H1 (cell line): ENCODE data around the gene TMEM178B. TPM values are rescaled to one million over a fixed set of nuclear protein-coding genes. Genes with fewer than 3 reads are reported as not detected.

Source experiments
- CTCF ChIA-PET: fragments of 300-600 bp; sonication (Branson Sonifier 250); formaldehyde crosslinking; loops from one replicate; lab custom pipeline; 2021; ENCODE audit not compliant: partially characterized antibody; lab: Charles Lee
- POLR2A ChIA-PET: fragments of 300-600 bp; sonication (Branson Sonifier 250); formaldehyde crosslinking; loops from one replicate; lab custom pipeline; 2021; ENCODE audit warnings: inconsistent platforms; ENCODE audit not compliant: partially characterized antibody; lab: Charles Lee
- DNase-seq, 2 experiments: peaks; one replicate each; pipeline versions ENCODE4 v3.0.0 to v3.0.0-alpha.2; 2010 to 2022; ENCODE audit warnings: low spot score in 2 of 2, low read depth in 1 of 2, mixed read lengths in 1 of 2
- FAIRE-seq: peaks from 2 replicates; lab custom pipeline; 2011; peaks lifted over from hg19 to GRCh38; lab: Jason Lieb, UNC
- H2AFZ ChIP-seq: 2 replicates; pipeline ENCODE4 v1.8.1; 2012; ENCODE audit warnings: low read length, inconsistent platforms
- H2AK5ac ChIP-seq: 2 replicates; pipeline ENCODE4 v1.6.1; 2013; ENCODE audit warnings: low read depth, low read length
- H2BK120ac ChIP-seq: replicated peaks from 2 replicates; pipeline ENCODE3; 2013; ENCODE audit warnings: low read depth, low read length, inconsistent platforms
- H2BK12ac ChIP-seq: 2 replicates; pipeline ENCODE4 v1.6.1; 2013; ENCODE audit warnings: low read depth, low read length
- H2BK15ac ChIP-seq: 2 replicates; pipeline ENCODE4 v1.6.1; 2013; ENCODE audit warnings: low read length
- H2BK20ac ChIP-seq: 2 replicates; pipeline ENCODE4 v1.6.1; 2013; ENCODE audit warnings: low read length
- H2BK5ac ChIP-seq: 2 replicates; pipeline ENCODE4 v1.6.1; 2013; ENCODE audit warnings: low read depth, low read length
- H3K14ac ChIP-seq: 2 replicates; pipeline ENCODE4 v1.6.1; 2013; ENCODE audit warnings: inconsistent platforms; ENCODE audit not compliant: insufficient read length
- H3K18ac ChIP-seq: 2 replicates; pipeline ENCODE4 v1.6.1; 2013; ENCODE audit warnings: low read length; ENCODE audit errors: extremely low read depth
- H3K23ac ChIP-seq: 2 replicates; pipeline ENCODE4 v1.6.1; 2013; ENCODE audit warnings: inconsistent platforms; ENCODE audit not compliant: insufficient read length
- H3K23me2 ChIP-seq: 2 replicates; pipeline ENCODE4 v1.6.1; 2013; ENCODE audit warnings: low read depth, low read length
- H3K27ac ChIP-seq: 2 replicates; pipeline ENCODE4 v1.6.1; 2011; ENCODE audit warnings: low read depth, low read length, inconsistent platforms
- H3K27me3 ChIP-seq, 4 experiments: replicated peaks in 1 of 4; 1 replicate in 1 of 4; 2 replicates in 3 of 4; pipeline versions ENCODE4 v1.6.1 to v1.8.1; 2011 to 2013; ENCODE audit warnings: low read length in 3 of 4, mild to moderate bottlenecking in 3 of 4, inconsistent platforms in 2 of 4, mixed read lengths in 2 of 4, moderate library complexity in 1 of 4; ENCODE audit not compliant: control insufficient read depth in 3 of 4, insufficient read depth in 3 of 4; ENCODE audit errors: extremely low read depth in 1 of 4
- H3K36me3 ChIP-seq, 4 experiments: 2 replicates each; pipeline versions ENCODE4 v1.6.1 to v1.8.1; 2011 to 2013; ENCODE audit warnings: mild to moderate bottlenecking in 4 of 4, low read length in 3 of 4, moderate library complexity in 2 of 4, control low read depth in 1 of 4, inconsistent platforms in 1 of 4; ENCODE audit not compliant: insufficient read depth in 4 of 4, control insufficient read depth in 2 of 4
- H3K4ac ChIP-seq: replicated peaks from 2 replicates; pipeline ENCODE3; 2013; ENCODE audit warnings: low read length, low read depth, mixed read lengths, inconsistent platforms; ENCODE audit not compliant: insufficient read length
- H3K4me1 ChIP-seq, 4 experiments: replicated peaks in 1 of 4; 1 replicate in 1 of 4; 2 replicates in 3 of 4; pipeline versions ENCODE4 v1.6.1 to v1.8.1; 2011 to 2013; ENCODE audit warnings: low read length in 3 of 4, inconsistent platforms in 2 of 4, mixed read lengths in 1 of 4; ENCODE audit not compliant: insufficient read depth in 4 of 4, control insufficient read depth in 3 of 4
- H3K4me2 ChIP-seq, 2 experiments: 2 replicates each; pipeline versions ENCODE4 v1.6.1 to v1.8.1; 2011 to 2013; ENCODE audit warnings: low read depth in 2 of 2, low read length in 2 of 2, control low read depth in 1 of 2, inconsistent platforms in 1 of 2, mild to moderate bottlenecking in 1 of 2; ENCODE audit not compliant: insufficient read depth in 1 of 2
- H3K4me3 ChIP-seq, 4 experiments: fragments of 200-600, 300-600 bp in 1 of 4; sonication (generic), shearing (Covaris generic), sonication (Bioruptor Twin) in 1 of 4; 2 replicates each; pipeline versions ENCODE4 v1.5.1 to v1.8.1; 2011 to 2016; ENCODE audit warnings: low read length in 4 of 4, low read depth in 3 of 4, control low read depth in 2 of 4, inconsistent platforms in 2 of 4, mild to moderate bottlenecking in 2 of 4, mixed read lengths in 1 of 4, moderate library complexity in 1 of 4; ENCODE audit not compliant: insufficient read depth in 2 of 4; ENCODE audit errors: extremely low read depth in 1 of 4
- H3K56ac ChIP-seq: replicated peaks from 2 replicates; pipeline ENCODE3; 2013; ENCODE audit warnings: low read depth, mild to moderate bottlenecking, mixed read lengths, low read length, inconsistent platforms; ENCODE audit not compliant: insufficient read length
- H3K79me1 ChIP-seq: 2 replicates; pipeline ENCODE4 v1.6.1; 2013; ENCODE audit warnings: low read depth, low read length, control low read depth
- H3K79me2 ChIP-seq, 2 experiments: 2 replicates each; pipeline versions ENCODE4 v1.6.1 to v1.8.1; 2012 to 2013; ENCODE audit warnings: low read length in 2 of 2, mild to moderate bottlenecking in 2 of 2, inconsistent platforms in 1 of 2; ENCODE audit not compliant: insufficient read depth in 2 of 2, control insufficient read depth in 1 of 2
- H3K9ac ChIP-seq, 4 experiments: replicated peaks in 1 of 4; 1 replicate in 1 of 4; 2 replicates in 3 of 4; pipeline versions ENCODE4 v1.6.1 to v1.8.1; 2011 to 2013; ENCODE audit warnings: low read depth in 3 of 4, low read length in 3 of 4, control low read depth in 2 of 4, mild to moderate bottlenecking in 2 of 4, moderate library complexity in 2 of 4, inconsistent platforms in 1 of 4; ENCODE audit errors: extremely low read depth in 1 of 4
- H3K9me3 ChIP-seq, 2 experiments: 2 replicates each; pipeline versions ENCODE4 v1.6.1 to v1.8.1; 2012 to 2013; ENCODE audit warnings: mild to moderate bottlenecking in 2 of 2, moderate library complexity in 2 of 2, control low read depth in 1 of 2, inconsistent platforms in 1 of 2, low read depth in 1 of 2, low read length in 1 of 2, mixed read lengths in 1 of 2; ENCODE audit not compliant: insufficient read depth in 2 of 2
- H4K20me1 ChIP-seq, 2 experiments: replicated peaks in 1 of 2; 2 replicates each; pipeline versions ENCODE3 to v1.8.1; 2011 to 2013; ENCODE audit warnings: inconsistent platforms in 2 of 2, low read length in 2 of 2, mild to moderate bottlenecking in 1 of 2; ENCODE audit not compliant: insufficient read depth in 2 of 2, control insufficient read depth in 1 of 2
- H4K5ac ChIP-seq: 2 replicates; pipeline ENCODE4 v1.6.1; 2013; ENCODE audit warnings: low read length, low read depth, mixed read lengths, inconsistent platforms; ENCODE audit not compliant: insufficient read length
- H4K8ac ChIP-seq: 2 replicates; pipeline ENCODE4 v1.8.0; 2013; ENCODE audit warnings: mild to moderate bottlenecking, moderate library complexity, low read length, inconsistent platforms; ENCODE audit not compliant: insufficient read depth; ENCODE audit errors: extremely low read depth
- H4K91ac ChIP-seq: replicated peaks from 2 replicates; pipeline ENCODE3; 2013; ENCODE audit warnings: low read length, mixed read lengths, inconsistent platforms; ENCODE audit not compliant: insufficient read length
- BRCA1 ChIP-seq: IDR thresholded peaks from 2 replicates; pipeline ENCODE4 v1.6.1; 2012; ENCODE audit warnings: low read depth, low read length, improper control_type of control experiment
- CREB1 ChIP-seq: IDR thresholded peaks from 2 replicates; pipeline ENCODE4 v1.6.1; 2012; ENCODE audit warnings: inconsistent platforms
- HDAC6 ChIP-seq: IDR thresholded peaks from one replicate; pipeline ENCODE4 v1.7.1; 2012; ENCODE audit warnings: low read depth, mild to moderate bottlenecking, inconsistent platforms, low read length, moderate library complexity
- KDM5A ChIP-seq: fragments of 200-600 bp; IDR thresholded peaks from 2 replicates; pipeline ENCODE4 v1.7.1; 2012; ENCODE audit warnings: mild to moderate bottlenecking, low read length, inconsistent platforms, mixed read lengths
- NANOG ChIP-seq: IDR thresholded peaks from 2 replicates; pipeline ENCODE4 v1.6.1; 2011; ENCODE audit warnings: low read length, low read depth, mild to moderate bottlenecking, inconsistent platforms; ENCODE audit not compliant: insufficient read depth, poor library complexity, severe bottlenecking
- POLR2AphosphoS5 ChIP-seq: IDR thresholded peaks from 2 replicates; pipeline ENCODE4 v1.6.1; 2011; ENCODE audit warnings: low read depth, low read length
- POU5F1 ChIP-seq: IDR thresholded peaks from 2 replicates; pipeline ENCODE4 v1.6.1; 2011; ENCODE audit warnings: low read depth, mild to moderate bottlenecking, low read length, moderate library complexity
- TBP ChIP-seq: IDR thresholded peaks from 2 replicates; pipeline ENCODE4 v1.6.1; 2011; ENCODE audit warnings: low read depth, low read length, improper control_type of control experiment
- YY1 ChIP-seq: IDR thresholded peaks from 2 replicates; pipeline ENCODE4 v1.6.1; 2011; ENCODE audit warnings: low read depth, mild to moderate bottlenecking, low read length
- WGBS, 2 experiments: shearing (Covaris generic) in 1 of 2; methylation state at CpG; one replicate each; pipeline versions ENCODE4 v1.1.6 to v1.1.7; 2013 to 2015; ENCODE audit warnings: low lambda C conversion rate in 2 of 2, mixed read lengths in 2 of 2, inconsistent platforms in 1 of 2, low coverage in 1 of 2, missing lambda C conversion rate in 1 of 2; ENCODE audit not compliant: insufficient replicate concordance in 2 of 2, insufficient coverage in 1 of 2, insufficient read length in 1 of 2; ENCODE audit errors: extremely low coverage in 1 of 2, missing lambda C conversion rate in 1 of 2; 5-methylcytosine and 5-hydroxymethylcytosine counted together
- polyA plus RNA-seq, 7 experiments: library from polyadenylated mRNA; depleted of rRNA in 3 of 7; stranded (reverse) in 5 of 7; unstranded in 2 of 7; fragments of >200 nt in 5 of 7; fragments of 200-250 nt in 2 of 7; gene quantifications; 1 replicate in 5 of 7; 2 replicates in 1 of 7; 4 replicates in 1 of 7; pipeline versions ENCODE4 v1.2.1 to v1.2.3, GENCODE V29; 2011 to 2013; ENCODE audit warnings: missing spikeins in 2 of 7, mixed read lengths in 2 of 7
- total RNA-seq: library from RNA; stranded (reverse); fragmentation: NEBNext Ultra II Directional; extraction: Animal tissue kit (Norgen Biotek cat#: 25700); gene quantifications from 2 replicates; pipeline ENCODE4 v1.2.1, GENCODE V29; 2021
- TF ChIP-seq, protein P1 (sequence below): IDR thresholded peaks from 2 replicates; pipeline ENCODE4 v1.6.1; 2012; ENCODE audit warnings: low read length, inconsistent platforms
- TF ChIP-seq, protein P2 (sequence below), 3 experiments: IDR thresholded peaks; 1 replicate in 2 of 3; 2 replicates in 1 of 3; pipeline versions ENCODE4 v1.5.1 to v1.6.1; 2011; ENCODE audit warnings: low read length in 3 of 3, mild to moderate bottlenecking in 3 of 3, inconsistent platforms in 2 of 3, low read depth in 1 of 3, moderate library complexity in 1 of 3; ENCODE audit not compliant: insufficient read depth in 1 of 3; ENCODE audit errors: control extremely low read depth in 1 of 3

TMEM178B gene
- total and polyA plus RNA-seq, 2 of the 8 experiments (the other 6 are each of a cell fraction or from before 2014, with no cell fraction given): 5.3 to 18.1 TPM

GRCh38 chr7:141128931-141129330 lies 55.1 kb downstream of the TMEM178B start:
- no peak overlapping the region for H4K91ac ChIP-seq
- H3K36me3 ChIP-seq: no peaks in the 10 kb centered on the region
- no peak overlapping the region for H3K4me3 ChIP-seq
- H3K4me1 ChIP-seq: peaks cover 0 to 4% (median under 1%) of the 10 kb centered on the region in 4 experiments; a peak in 3 of 7 replicates
- DNase-seq: no peak
- no peaks in the 10 kb centered on the region for H4K20me1 ChIP-seq
- ChIA-PET POLR2A (no interaction called here), CTCF (no interaction called here)
- H2BK5ac ChIP-seq: no peak overlapping the region
- H3K23ac ChIP-seq: no peak overlapping the region
- H3K18ac ChIP-seq: no peak overlapping the region
- H3K14ac ChIP-seq: no peak overlapping the region
- H2BK20ac ChIP-seq: no peak overlapping the region
- H3K56ac ChIP-seq: no peak overlapping the region
- no peak overlapping the region for H2BK15ac ChIP-seq
- no peak overlapping the region for H3K9ac ChIP-seq
- no peaks in the 10 kb centered on the region for H3K27me3 ChIP-seq
- H3K79me2 ChIP-seq: peaks cover 0 to 9% of the 10 kb centered on the region in 2 experiments; a peak in 2 of 4 replicates
- H4K8ac ChIP-seq: no peak overlapping the region
- peaks cover 4% of the 10 kb centered on the region; the same call in 1 of the 2 replicates for H3K23me2 ChIP-seq
- no peak overlapping the region for H2AK5ac ChIP-seq
- no peak for FAIRE-seq
- H3K79me1 ChIP-seq: no peaks in the 10 kb centered on the region; the same call in 1 of the 2 replicates
- no peak overlapping the region for H3K4ac ChIP-seq
- 88% methylated on average over 2 of the region's 2 CpGs; no CpG with 5 or more reads in 1 of the 2 experiments for WGBS, 2 experiments
- no peak overlapping the region for H4K5ac ChIP-seq
- H3K9me3 ChIP-seq: no peaks in the 10 kb centered on the region
- no peak overlapping the region for H2AFZ ChIP-seq
- H3K27ac ChIP-seq: no peak overlapping the region
- no peak overlapping the region for H2BK12ac ChIP-seq
- H2BK120ac ChIP-seq: no peak overlapping the region
- H3K4me2 ChIP-seq: no peak overlapping the region
- no peak for TF ChIP-seq NANOG
- TF ChIP-seq POU5F1: no peak
- TF ChIP-seq, protein P1, sequence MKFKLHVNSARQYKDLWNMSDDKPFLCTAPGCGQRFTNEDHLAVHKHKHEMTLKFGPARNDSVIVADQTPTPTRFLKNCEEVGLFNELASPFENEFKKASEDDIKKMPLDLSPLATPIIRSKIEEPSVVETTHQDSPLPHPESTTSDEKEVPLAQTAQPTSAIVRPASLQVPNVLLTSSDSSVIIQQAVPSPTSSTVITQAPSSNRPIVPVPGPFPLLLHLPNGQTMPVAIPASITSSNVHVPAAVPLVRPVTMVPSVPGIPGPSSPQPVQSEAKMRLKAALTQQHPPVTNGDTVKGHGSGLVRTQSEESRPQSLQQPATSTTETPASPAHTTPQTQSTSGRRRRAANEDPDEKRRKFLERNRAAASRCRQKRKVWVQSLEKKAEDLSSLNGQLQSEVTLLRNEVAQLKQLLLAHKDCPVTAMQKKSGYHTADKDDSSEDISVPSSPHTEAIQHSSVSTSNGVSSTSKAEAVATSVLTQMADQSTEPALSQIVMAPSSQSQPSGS: no peak
- TF ChIP-seq YY1: no peak
- TF ChIP-seq POLR2AphosphoS5: no peak
- no peak for TF ChIP-seq HDAC6
- TF ChIP-seq TBP: no peak
- TF ChIP-seq, protein P2, sequence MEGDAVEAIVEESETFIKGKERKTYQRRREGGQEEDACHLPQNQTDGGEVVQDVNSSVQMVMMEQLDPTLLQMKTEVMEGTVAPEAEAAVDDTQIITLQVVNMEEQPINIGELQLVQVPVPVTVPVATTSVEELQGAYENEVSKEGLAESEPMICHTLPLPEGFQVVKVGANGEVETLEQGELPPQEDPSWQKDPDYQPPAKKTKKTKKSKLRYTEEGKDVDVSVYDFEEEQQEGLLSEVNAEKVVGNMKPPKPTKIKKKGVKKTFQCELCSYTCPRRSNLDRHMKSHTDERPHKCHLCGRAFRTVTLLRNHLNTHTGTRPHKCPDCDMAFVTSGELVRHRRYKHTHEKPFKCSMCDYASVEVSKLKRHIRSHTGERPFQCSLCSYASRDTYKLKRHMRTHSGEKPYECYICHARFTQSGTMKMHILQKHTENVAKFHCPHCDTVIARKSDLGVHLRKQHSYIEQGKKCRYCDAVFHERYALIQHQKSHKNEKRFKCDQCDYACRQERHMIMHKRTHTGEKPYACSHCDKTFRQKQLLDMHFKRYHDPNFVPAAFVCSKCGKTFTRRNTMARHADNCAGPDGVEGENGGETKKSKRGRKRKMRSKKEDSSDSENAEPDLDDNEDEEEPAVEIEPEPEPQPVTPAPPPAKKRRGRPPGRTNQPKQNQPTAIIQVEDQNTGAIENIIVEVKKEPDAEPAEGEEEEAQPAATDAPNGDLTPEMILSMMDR (IDR thresholded peaks at IDR 0.05; ENCODE audit: control extremely low read depth in 1 of 3, insufficient read depth in 1 of 3, low read depth in 1 of 3, low read length in 3 of 3): no peak
- TF ChIP-seq KDM5A: no peak
- TF ChIP-seq BRCA1: no peak
- TF ChIP-seq CREB1: no peak
